Trophoblast cell (in vitro differentiated cells and primary cell): ENCODE results near the gene GPD1.

ENCODE experiments used
- DNase-seq, 2 donors: peaks; one replicate each; pipeline ENCODE4 v3.0.0-alpha.2; 2016
- H2AFZ ChIP-seq: 2 replicates; pipeline ENCODE4 v1.6.1; 2013; ENCODE audit warnings: low read length, moderate library complexity, mild to moderate bottlenecking; ENCODE audit not compliant: insufficient read depth, poor library complexity
- H2AK5ac ChIP-seq: 2 replicates; pipeline ENCODE4 v1.6.1; 2013; ENCODE audit warnings: mild to moderate bottlenecking, low read length
- H2BK120ac ChIP-seq: 2 replicates; pipeline ENCODE4 v1.6.1; 2013; ENCODE audit warnings: low read length, mild to moderate bottlenecking, moderate library complexity; ENCODE audit not compliant: insufficient read depth, poor library complexity
- H2BK12ac ChIP-seq: 2 replicates; pipeline ENCODE4 v1.6.1; 2013; ENCODE audit warnings: mild to moderate bottlenecking, low read length, moderate library complexity
- H2BK5ac ChIP-seq: 2 replicates; pipeline ENCODE4 v1.6.1; 2013; ENCODE audit warnings: low read length, low read depth, moderate library complexity, mild to moderate bottlenecking; ENCODE audit not compliant: poor library complexity
- H3K14ac ChIP-seq: 2 replicates; pipeline ENCODE4 v1.6.1; 2013; ENCODE audit warnings: mild to moderate bottlenecking, low read length
- H3K18ac ChIP-seq: 2 replicates; pipeline ENCODE4 v1.6.1; 2013; ENCODE audit warnings: mild to moderate bottlenecking, low read length
- H3K23ac ChIP-seq: 2 replicates; pipeline ENCODE4 v1.6.1; 2013; ENCODE audit warnings: low read length
- H3K27ac ChIP-seq: 2 replicates; pipeline ENCODE4 v1.5.1; 2013; ENCODE audit warnings: low read depth, mild to moderate bottlenecking, inconsistent platforms, low read length, moderate library complexity
- H3K27me3 ChIP-seq: 2 replicates; pipeline ENCODE4 v1.6.1; 2013; ENCODE audit warnings: inconsistent platforms, mild to moderate bottlenecking, low read length, moderate library complexity; ENCODE audit not compliant: insufficient read depth
- H3K36me3 ChIP-seq, 2 experiments: 1 replicate in 1 of 2; 2 replicates in 1 of 2; pipeline ENCODE4 v1.6.1; 2013; ENCODE audit warnings: low read length in 2 of 2, mild to moderate bottlenecking in 2 of 2, moderate library complexity in 1 of 2; ENCODE audit not compliant: insufficient read depth in 2 of 2, control insufficient read depth in 1 of 2
- H3K4ac ChIP-seq: 2 replicates; pipeline ENCODE4 v1.6.1; 2013; ENCODE audit warnings: low read depth, mild to moderate bottlenecking, low read length, moderate library complexity
- H3K4me1 ChIP-seq, 2 experiments: 1 replicate in 1 of 2; 2 replicates in 1 of 2; pipeline ENCODE4 v1.6.1; 2013; ENCODE audit warnings: low read length in 2 of 2, mild to moderate bottlenecking in 2 of 2, moderate library complexity in 1 of 2; ENCODE audit not compliant: insufficient read depth in 2 of 2, control insufficient read depth in 1 of 2
- H3K4me2 ChIP-seq: 2 replicates; pipeline ENCODE4 v1.6.1; 2013; ENCODE audit warnings: inconsistent platforms, mild to moderate bottlenecking, low read length, moderate library complexity
- H3K4me3 ChIP-seq: 2 replicates; pipeline ENCODE4 v1.5.1; 2013; ENCODE audit warnings: mild to moderate bottlenecking, low read depth, low read length, inconsistent platforms
- H3K79me1 ChIP-seq: one replicate; pipeline ENCODE4 v1.6.1; 2013; ENCODE audit warnings: low read length
- H3K79me2 ChIP-seq: 2 replicates; pipeline ENCODE4 v1.6.1; 2013; ENCODE audit warnings: low read length, mild to moderate bottlenecking; ENCODE audit not compliant: control insufficient read depth, insufficient read depth, poor library complexity
- H3K9ac ChIP-seq: 2 replicates; pipeline ENCODE4 v1.6.1; 2013; ENCODE audit warnings: mild to moderate bottlenecking, low read length
- H3K9me3 ChIP-seq: 2 replicates; pipeline ENCODE4 v1.6.1; 2013; ENCODE audit warnings: low read depth, mild to moderate bottlenecking, control low read depth, inconsistent platforms, low read length; ENCODE audit not compliant: insufficient read depth
- H4K12ac ChIP-seq: 2 replicates; pipeline ENCODE4 v1.6.1; 2013; ENCODE audit warnings: low read depth, mild to moderate bottlenecking, low read length, moderate library complexity
- H4K8ac ChIP-seq: 2 replicates; pipeline ENCODE4 v1.6.1; 2013; ENCODE audit warnings: low read depth, mild to moderate bottlenecking, low read length, moderate library complexity
- H4K91ac ChIP-seq: one replicate; pipeline ENCODE4 v1.6.1; 2013; ENCODE audit warnings: low read depth, mild to moderate bottlenecking, low read length, moderate library complexity
- WGBS: extraction: QIAGEN DNeasy Blood & Tissue Kit; methylation state at CpG from one replicate; pipeline ENCODE4 v1.1.7; 2013; ENCODE audit warnings: missing lambda C conversion rate; ENCODE audit not compliant: insufficient read length, insufficient coverage; ENCODE audit errors: extremely low coverage; 5-methylcytosine and 5-hydroxymethylcytosine counted together

The GPD1 gene

DNA sequence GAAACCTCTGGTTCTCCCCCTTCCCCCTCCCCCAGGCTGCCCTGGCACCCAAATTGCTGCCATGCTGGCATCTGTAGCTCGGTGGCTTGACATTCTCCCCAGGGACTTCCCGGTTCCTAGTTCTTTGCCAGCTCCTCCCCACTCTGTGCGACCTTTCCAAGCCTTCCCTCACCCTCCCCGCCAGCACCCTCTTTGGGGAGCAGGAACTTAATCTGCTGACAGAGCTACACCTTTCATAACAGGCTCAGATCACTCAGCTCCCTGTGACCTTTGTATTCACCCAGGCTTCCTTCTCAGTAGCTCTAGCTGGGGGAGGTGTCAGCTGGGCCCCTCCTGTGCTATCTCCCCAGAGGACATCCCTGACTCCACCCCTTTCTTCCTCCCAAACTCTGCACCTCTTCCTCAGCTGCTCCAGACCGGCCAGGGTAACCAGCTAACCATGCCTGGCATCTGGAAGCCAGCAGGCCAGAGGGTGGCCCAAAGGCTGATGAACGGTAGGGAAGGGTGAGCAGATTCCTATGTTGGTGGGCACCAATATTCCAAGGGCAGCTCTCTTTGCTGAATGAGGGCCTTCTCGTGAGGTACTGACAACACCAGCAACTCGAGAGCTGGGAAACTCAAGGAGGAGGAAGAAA lies 6.4 kb downstream of the GPD1 start:
- Histone ChIP-seq H3K23ac (no peak overlapping the region), H3K9me3 (no peaks in the 10 kb centered on the region), H3K79me1 (peaks cover 5% of the 10 kb centered on the region), H3K4me2 (no peak overlapping the region), H4K12ac (no peak overlapping the region), H4K91ac (peak overlapping the region; percentile 34), H3K79me2 (no peaks in the 10 kb centered on the region), H3K4me1 (peaks cover 12 to 14% of the 10 kb centered on the region in 2 experiments), H4K8ac (no peak overlapping the region), H3K14ac (no peak overlapping the region), H2AFZ (peak overlapping the region; percentile 26), H2BK12ac (peak overlapping the region; percentile 15), H3K18ac (no peak overlapping the region), H3K4ac (no peak overlapping the region), H3K27me3 (no peaks in the 10 kb centered on the region), H3K9ac (no peak overlapping the region), H3K4me3 (no peak overlapping the region), H2BK5ac (no peak overlapping the region), H3K36me3 (no peaks in the 10 kb centered on the region), H2AK5ac (no peak overlapping the region), H3K27ac (no peak overlapping the region), H2BK120ac (no peak overlapping the region)
- no peak for DNase-seq
- no CpG with 5 or more reads among the region's 8 CpGs for WGBS

DNA sequence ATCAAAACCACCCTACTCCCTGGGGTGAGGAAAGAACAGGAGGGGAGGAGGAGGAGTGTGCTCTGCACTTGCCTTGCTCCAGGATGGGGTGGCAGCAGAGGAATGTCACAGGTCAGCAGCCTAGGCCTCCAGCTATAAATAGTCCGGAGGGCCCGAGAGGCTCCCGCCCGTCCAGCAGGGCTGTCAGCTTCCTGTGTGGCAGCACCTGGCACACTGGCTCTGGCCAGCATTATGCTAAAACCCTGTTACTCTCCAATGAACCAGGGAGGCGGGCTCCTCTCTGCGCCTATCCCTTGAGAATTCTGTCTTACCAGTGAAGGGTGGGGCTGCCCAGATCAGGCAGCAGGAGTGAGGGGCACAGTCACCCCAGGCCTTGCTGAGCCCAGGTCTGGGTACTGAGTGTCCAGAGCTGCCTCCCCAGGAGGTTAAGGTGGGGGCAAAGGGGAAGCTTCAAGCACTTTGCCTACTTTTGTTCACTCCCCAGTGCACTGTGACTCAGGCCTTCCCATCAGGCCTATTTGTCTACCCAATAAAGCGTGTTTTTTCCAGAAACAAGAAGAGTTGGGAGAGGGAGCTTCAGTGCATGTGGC lies 7.0 kb downstream of the GPD1 start:
- Histone ChIP-seq H2BK120ac (no peak overlapping the region), H3K4ac (no peak overlapping the region), H3K9ac (no peak overlapping the region), H3K79me1 (peaks cover 5% of the 10 kb centered on the region), H2BK5ac (no peak overlapping the region), H4K91ac (no peak overlapping the region), H4K8ac (peak overlapping the region; percentile 15), H4K12ac (no peak overlapping the region), H3K4me2 (peak overlapping the region; percentile 92), H3K4me3 (no peak overlapping the region), H2BK12ac (no peak overlapping the region), H2AFZ (peak overlapping the region; percentile 26), H3K23ac (no peak overlapping the region), H2AK5ac (no peak overlapping the region), H3K18ac (no peak overlapping the region), H3K27me3 (no peaks in the 10 kb centered on the region), H3K9me3 (no peaks in the 10 kb centered on the region), H3K79me2 (no peaks in the 10 kb centered on the region), H3K36me3 (peaks cover 0 to 2% of the 10 kb centered on the region in 2 experiments), H3K14ac (no peak overlapping the region), H3K4me1 (peaks cover 12 to 14% of the 10 kb centered on the region in 2 experiments), H3K27ac (no peak overlapping the region)
- WGBS: no CpG with 5 or more reads among the region's 7 CpGs
- DNase-seq: peak in 1 of 2 donors; percentile 6

DNA sequence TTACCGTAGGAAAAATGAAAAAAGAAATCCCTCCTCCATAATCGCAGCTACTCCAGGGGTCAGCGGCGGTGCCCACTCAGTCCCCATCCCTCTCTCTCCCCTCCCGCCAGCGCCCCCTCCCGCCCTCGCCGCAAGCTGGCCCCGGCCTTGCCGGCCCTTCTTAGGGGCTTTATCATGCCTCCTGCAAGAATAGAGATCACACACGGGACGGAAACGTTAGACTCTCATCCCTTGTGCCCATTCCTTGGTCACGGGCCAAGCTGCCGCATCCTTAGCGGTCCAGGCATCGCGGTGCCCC lies 7.5 kb downstream of the GPD1 start:
- Histone ChIP-seq H2BK5ac (no peak overlapping the region), H4K91ac (no peak overlapping the region), H3K14ac (no peak overlapping the region), H3K27me3 (no peaks in the 10 kb centered on the region), H3K18ac (no peak overlapping the region), H2BK12ac (no peak overlapping the region), H3K4me2 (peak overlapping the region; percentile 92), H4K12ac (no peak overlapping the region), H3K79me2 (no peaks in the 10 kb centered on the region), H3K36me3 (peaks cover 0 to 2% of the 10 kb centered on the region in 2 experiments), H3K79me1 (peaks cover 5% of the 10 kb centered on the region), H4K8ac (no peak overlapping the region), H3K9me3 (no peaks in the 10 kb centered on the region), H3K27ac (no peak overlapping the region), H3K4me1 (peaks cover 12 to 14% of the 10 kb centered on the region in 2 experiments), H3K4ac (no peak overlapping the region), H3K4me3 (no peak overlapping the region), H2AFZ (no peak overlapping the region), H2BK120ac (no peak overlapping the region), H2AK5ac (no peak overlapping the region), H3K9ac (no peak overlapping the region), H3K23ac (no peak overlapping the region)
- no CpG with 5 or more reads among the region's 19 CpGs for WGBS
- DNase-seq: no peak

DNA sequence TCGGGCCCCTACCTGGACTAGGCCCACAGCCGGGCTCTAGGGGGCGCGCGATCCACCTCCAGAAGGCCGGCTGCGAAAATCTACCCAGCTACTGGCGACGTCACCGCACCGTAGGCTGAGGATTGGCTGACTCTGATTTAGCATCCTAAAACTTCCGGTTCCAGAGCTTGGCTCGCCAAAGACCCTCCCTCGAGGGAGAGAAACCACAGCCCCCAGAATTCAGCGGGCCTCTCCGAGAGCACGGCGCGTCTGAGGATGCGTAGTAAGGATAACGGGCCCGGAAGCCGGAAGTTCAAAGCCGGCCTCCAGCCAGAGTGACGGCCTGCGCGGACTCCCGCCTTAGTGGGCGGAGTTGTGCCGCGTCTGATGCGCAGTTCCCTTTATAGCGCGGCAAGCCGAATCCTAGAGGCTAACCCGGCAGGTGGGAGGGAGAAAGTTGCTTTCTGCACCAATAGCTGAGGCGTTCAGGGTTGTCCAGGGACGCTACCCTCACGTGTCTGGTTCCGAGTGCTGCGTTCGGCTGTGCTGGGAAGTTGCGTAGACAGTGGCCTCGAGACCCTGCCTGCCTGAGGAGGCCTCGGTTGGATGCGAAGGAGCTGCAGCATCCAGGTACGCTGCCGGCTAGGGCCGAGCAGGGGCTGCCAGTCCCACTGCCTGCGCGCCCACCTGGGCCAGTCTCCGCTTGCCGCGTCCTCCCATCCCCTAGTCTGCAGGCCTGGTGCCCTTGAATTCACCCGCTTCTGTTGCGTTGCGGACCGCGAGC lies 8.1 kb downstream of the GPD1 start, which contains the start of gene COX14:
COX14 (plus strand) TSS at position 544 of the 763 bp plus-strand sequence. CDS start 7,808 bp downstream, outside the sequence.
- Histone ChIP-seq H3K27ac (peak within 1 kb of the TSS; percentile 58), H4K8ac (peak within 1 kb of the TSS; percentile 78)

More for the DNA sequence above, 8.1 kb downstream of the GPD1 start, which contains the start of gene COX14:
- no CpG with 5 or more reads among the region's 59 CpGs for WGBS
- Histone ChIP-seq H4K12ac (peak within 1 kb of the TSS; percentile 55), H3K9me3 (no peaks in the 10 kb centered on the region), H2AFZ (peak within 1 kb of the TSS; percentile 27), H3K36me3 (peaks cover 0 to 2% of the 10 kb centered on the region in 2 experiments), H3K9ac (peak within 1 kb of the TSS; percentile 77), H2BK5ac (no peak within 1 kb of the TSS), H3K18ac (peak within 1 kb of the TSS; percentile 10), H3K79me2 (no peaks in the 10 kb centered on the region), H3K4me3 (peak within 1 kb of the TSS; percentile 98), H2AK5ac (peak within 1 kb of the TSS; percentile 36), H4K91ac (peak within 1 kb of the TSS; percentile 33), H3K4me2 (peak within 1 kb of the TSS; percentile 92), H3K14ac (peak within 1 kb of the TSS; percentile 60), H3K27me3 (no peaks in the 10 kb centered on the region), H2BK12ac (no peak within 1 kb of the TSS), H3K4me1 (peaks cover 12 to 14% of the 10 kb centered on the region in 2 experiments), H3K4ac (no peak within 1 kb of the TSS), H3K79me1 (peaks cover 5% of the 10 kb centered on the region), H2BK120ac (no peak within 1 kb of the TSS), H3K23ac (peak within 1 kb of the TSS; percentile 22)
- peak; percentile 100 for DNase-seq
